Measurements from ENCODE around the gene HOMER2.
"Not testable (repeated sequence)": the region's sequence is repeated elsewhere in the genome, so short reads cannot be mapped to it uniquely, and the experiment has no call there.

Gene HOMER2

DNA sequence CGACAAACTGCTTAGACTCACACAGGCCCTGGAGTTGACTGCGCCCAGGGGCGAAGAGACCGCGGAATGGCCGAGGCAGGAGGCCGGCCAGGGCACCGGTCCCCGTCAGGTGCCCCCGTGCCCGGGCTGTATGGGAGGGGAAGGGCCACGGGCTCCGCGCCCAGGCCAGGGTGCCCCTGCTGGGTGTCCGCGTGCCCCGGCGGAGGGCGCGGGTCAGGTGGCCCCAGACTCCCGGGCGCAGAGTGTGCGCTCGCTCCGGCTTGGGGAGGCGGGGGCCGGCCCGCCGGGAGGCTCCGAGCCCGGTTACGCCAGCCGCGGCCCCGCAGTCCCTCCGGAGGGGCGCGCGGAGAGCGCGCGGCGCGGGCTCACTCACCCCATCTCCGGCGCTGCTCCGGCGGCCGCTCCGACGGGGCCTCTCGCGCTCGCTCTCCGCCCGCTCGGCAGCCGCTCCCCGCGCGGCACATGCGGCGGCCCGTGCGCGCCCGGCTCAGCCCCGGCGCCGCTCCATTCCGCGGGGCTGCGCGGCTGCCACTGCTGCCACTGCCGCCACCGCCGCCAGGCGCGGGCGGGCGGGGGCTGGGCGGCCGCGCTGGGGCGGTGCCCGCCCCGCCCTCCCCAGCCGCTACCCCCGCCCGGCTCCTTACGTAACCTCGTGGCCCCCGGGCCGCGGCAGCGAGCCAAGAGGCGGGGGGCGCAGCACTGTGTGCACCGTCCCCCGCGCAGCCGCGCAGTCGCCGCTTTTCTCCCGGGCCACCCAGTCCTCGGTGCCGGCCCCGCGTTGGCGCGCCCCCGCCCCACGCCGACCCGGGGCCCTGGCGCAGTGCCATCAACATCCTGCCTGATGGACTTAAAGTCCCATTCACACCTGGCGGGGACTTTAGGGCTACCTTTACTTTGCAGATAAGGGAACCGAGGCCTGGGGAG lies at the start of gene HOMER2:
Gene HOMER2 (minus strand): TSS at position 563 of the 924 bp plus-strand sequence. CDS start 185 bp downstream, at position 378.
- DNase-seq (ENCODE audit: low read depth) = no peak
- peak within 1 kb of the TSS; percentile 38 for H3K4me3 ChIP-seq (ENCODE audit: control insufficient read depth, low read depth, low read length)

DNA sequence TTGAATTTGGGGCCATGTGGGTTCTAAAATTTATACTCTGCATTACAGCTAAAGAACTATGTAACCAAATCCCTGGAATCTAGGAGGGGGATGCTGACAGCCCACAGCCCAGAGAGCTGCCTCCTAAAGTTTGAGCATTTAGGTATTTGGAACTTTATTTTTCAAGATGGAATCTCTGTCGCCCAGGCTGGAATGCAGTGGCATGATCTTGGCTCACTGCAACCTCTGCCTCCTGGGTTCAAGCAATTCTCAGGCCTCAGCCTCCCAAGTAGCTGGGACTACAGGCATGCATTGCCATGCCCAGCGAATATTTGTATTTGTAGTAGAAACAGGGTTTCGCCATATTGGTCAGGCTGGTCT lies 48.1 kb upstream of the HOMER2 start:
- DNase-seq (ENCODE audit: low read depth); H3K4me3 ChIP-seq (ENCODE audit: control insufficient read depth, low read depth, low read length): not testable (repeated sequence)

More for the DNA sequence above, at the start of gene HOMER2:
- TF ChIP-seq, protein P1, sequence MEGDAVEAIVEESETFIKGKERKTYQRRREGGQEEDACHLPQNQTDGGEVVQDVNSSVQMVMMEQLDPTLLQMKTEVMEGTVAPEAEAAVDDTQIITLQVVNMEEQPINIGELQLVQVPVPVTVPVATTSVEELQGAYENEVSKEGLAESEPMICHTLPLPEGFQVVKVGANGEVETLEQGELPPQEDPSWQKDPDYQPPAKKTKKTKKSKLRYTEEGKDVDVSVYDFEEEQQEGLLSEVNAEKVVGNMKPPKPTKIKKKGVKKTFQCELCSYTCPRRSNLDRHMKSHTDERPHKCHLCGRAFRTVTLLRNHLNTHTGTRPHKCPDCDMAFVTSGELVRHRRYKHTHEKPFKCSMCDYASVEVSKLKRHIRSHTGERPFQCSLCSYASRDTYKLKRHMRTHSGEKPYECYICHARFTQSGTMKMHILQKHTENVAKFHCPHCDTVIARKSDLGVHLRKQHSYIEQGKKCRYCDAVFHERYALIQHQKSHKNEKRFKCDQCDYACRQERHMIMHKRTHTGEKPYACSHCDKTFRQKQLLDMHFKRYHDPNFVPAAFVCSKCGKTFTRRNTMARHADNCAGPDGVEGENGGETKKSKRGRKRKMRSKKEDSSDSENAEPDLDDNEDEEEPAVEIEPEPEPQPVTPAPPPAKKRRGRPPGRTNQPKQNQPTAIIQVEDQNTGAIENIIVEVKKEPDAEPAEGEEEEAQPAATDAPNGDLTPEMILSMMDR (IDR thresholded peaks at IDR 0.05; ENCODE audit: control insufficient read depth, insufficient read depth, low read depth, low read length, missing control alignments) = no peak

DNA sequence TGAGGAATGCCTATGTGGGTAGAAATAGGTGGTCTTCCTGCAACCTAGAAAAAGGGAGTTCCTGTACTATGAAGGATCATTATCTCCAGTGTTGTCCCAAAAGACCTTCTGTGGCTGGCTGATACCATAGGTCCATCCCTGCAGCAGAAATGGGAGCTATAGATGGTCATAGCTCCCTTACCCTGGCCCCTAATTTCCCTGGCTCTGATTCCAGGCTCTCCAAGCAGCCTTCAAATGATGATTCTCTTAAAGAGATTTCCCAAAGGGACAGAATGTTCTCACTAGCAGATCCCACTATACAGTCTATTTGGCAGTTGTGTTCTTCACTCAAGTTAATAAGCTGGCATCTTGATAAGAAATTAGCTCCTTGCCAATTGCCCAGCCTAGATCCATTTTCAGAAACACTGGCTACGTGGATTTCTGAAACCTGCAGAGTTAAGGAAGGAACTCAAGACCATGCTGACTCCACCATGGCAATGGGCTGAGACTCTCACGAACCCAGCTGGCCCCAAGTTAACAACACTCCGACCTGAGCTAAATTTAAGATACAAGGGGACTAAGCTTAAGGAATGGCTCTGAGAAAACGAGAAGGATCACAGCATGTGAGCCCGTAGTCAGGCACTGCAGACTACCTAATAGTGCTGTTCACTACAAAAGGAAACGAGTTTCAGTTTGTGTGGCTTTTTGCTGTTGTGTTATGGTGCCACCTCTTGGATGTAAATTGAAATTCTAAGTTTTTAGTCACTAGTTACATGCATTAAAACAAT lies 47.6 kb upstream of the HOMER2 start:
- TF ChIP-seq, protein P1 (IDR thresholded peaks at IDR 0.05; ENCODE audit: control insufficient read depth, insufficient read depth, low read depth, low read length, missing control alignments) = peak; percentile 64
- DNase-seq (ENCODE audit: low read depth) = no peak
- H3K4me3 ChIP-seq (ENCODE audit: control insufficient read depth, low read depth, low read length) = peak overlapping the region; percentile 22

DNA sequence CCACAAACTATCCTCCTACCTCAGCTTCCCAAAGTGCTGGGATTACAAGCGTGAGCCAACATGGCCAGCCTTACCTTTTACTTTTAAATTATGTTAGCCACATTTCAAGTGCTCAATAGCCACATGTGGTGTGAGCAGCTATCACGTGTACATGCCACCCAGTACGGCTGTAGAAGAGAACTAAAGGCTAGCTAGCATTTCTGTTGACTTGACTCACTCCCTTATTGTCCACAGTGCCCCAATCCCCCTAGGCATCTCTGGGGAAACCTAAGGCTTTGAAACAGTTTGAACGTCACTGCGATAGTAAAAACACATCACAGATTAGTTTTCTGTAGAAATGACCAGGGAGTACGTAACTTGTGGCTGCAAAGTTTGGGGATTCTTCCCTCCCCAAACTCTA lies 46.9 kb upstream of the HOMER2 start:
- TF ChIP-seq, protein P1 (IDR thresholded peaks at IDR 0.05; ENCODE audit: control insufficient read depth, insufficient read depth, low read depth, low read length, missing control alignments) = no peak
- H3K4me3 ChIP-seq (ENCODE audit: control insufficient read depth, low read depth, low read length) = no peak overlapping the region
- DNase-seq (ENCODE audit: low read depth) = no peak

GRCh38 chr15:82995938-82996337 lies 43.4 kb upstream of the HOMER2 start:
- DNase-seq (ENCODE audit: low read depth) = no peak
- TF ChIP-seq, protein P1 (IDR thresholded peaks at IDR 0.05; ENCODE audit: control insufficient read depth, insufficient read depth, low read depth, low read length, missing control alignments) = no peak
- H3K4me3 ChIP-seq (ENCODE audit: control insufficient read depth, low read depth, low read length) = no peak overlapping the region

DNA sequence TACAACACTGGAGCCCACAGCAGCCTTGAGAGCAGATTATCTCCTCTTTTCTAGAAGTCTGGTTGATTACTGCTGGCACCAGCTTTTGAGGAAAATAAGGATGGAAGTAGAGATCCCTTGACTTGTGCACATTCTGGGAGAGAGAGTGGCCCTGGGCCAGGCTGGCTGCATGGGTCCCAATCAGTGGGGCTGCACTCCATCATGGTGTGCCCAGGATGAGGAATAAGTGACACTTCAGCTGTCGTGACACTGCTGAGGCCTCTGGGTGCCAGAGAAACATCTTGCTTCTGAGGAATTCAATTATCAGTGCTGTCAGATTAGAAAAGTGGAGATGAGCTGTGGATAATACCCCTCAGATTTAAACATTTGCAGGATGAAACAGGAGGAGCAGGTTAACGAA lies 42.6 kb upstream of the HOMER2 start:
- no peak overlapping the region for H3K4me3 ChIP-seq (ENCODE audit: control insufficient read depth, low read depth, low read length)
- no peak for DNase-seq (ENCODE audit: low read depth)
- TF ChIP-seq, protein P1 (IDR thresholded peaks at IDR 0.05; ENCODE audit: control insufficient read depth, insufficient read depth, low read depth, low read length, missing control alignments) = no peak

DNA sequence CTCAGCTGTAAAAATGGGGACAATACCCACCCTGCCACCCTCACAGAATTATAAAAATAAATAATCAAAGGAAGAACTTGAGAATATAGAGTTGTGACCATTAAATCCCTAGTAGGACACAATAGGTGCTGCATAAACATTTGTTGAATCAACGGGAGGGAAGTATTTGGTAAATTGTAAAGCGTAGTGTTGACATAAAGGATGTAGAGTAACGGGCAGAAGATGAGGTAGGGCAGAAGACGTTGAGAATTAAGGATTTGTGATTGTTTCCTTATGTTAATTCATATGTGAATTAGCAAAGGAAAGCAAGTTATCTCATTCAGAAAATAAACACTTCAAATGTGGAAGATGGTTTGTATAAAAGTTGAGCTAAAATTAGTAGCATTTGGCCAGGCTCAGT lies 40.6 kb upstream of the HOMER2 start:
- TF ChIP-seq, protein P1 (IDR thresholded peaks at IDR 0.05; ENCODE audit: control insufficient read depth, insufficient read depth, low read depth, low read length, missing control alignments) = no peak
- no peak overlapping the region for H3K4me3 ChIP-seq (ENCODE audit: control insufficient read depth, low read depth, low read length)
- DNase-seq (ENCODE audit: low read depth) = no peak

All from AG09309 (cell line).